SHP77 (cell line): Measurements from ENCODE around the gene UBE2O.

ENCODE experiments used
- DNase-seq, 2 experiments: peaks; one replicate each; lab custom pipeline; 2025; lab: John Stamatoyannopoulos, UW

UBE2O gene

GRCh38 chr17:76467366-76467765 is 14.4 kb upstream of the UBE2O start, which contains the start of gene AANAT:
AANAT (plus strand) TSS chr17:76467603; CDS start chr17:76468747, 1,144 bp downstream.
- no peak for DNase-seq

DNA sequence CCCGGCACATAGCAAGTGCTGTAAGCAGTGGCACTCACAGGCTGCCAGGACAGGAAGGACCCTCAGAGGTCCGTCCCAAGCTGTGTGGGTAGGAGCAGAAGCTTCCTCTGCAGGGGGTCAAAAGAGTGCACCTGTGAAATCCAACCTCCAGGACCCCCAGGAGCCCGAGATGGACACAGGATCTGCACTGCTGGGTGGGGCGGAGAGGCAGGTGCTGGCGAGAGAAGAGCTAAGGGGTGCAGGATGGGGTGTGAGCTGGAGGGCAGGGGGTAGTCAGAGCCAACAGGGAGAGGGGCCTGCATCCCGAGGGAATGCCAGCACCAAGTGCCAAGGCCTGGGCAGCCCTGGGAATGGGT is 13.8 kb upstream of the UBE2O start:
- DNase-seq = no peak

DNA sequence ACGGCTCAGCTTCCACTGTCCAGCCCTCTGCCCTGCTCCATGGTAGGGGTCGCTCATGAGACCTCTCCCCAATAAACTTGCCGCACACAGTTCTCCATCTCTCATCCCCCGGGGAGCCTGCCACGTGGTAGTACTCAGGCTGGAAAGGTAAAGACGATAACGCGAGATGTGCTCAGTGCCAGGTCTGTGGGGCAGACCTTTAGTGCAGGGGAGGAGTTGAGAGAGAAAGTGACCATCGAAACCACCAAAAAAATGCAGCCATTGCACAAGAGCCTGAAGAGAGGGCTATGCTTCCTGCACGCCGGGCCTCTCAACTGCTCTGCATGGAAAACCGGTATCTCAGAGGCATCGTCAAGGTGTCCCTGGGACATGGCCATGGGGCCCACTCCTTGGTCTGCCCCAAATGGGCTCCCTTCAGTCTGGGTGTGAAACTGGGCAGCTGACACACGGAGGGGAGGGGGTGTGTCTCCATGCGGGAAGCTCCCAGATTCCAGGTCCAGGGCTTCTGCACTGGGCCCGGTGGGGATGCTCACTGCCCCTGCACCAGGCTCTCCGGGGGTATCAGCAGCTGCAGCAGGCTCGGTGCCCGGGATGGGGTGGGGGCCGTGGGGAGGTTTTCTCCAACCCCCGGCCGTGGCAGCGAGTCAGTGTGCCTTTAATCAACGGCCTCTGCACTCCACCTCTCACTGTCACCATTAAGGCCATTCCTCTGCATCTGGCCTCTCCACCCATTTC is 9.8 kb upstream of the UBE2O start:
- no peak for DNase-seq

GRCh38 chr17:76461765-76462555 is 9.0 kb upstream of the UBE2O start:
- DNase-seq = no peak

GRCh38 chr17:76459674-76460073 is 6.7 kb upstream of the UBE2O start:
- no peak for DNase-seq

- DNase-seq = peak; percentile 73
These were observed 5.9 kb upstream of the UBE2O start for GRCh38 chr17:76458580-76459490.

DNA sequence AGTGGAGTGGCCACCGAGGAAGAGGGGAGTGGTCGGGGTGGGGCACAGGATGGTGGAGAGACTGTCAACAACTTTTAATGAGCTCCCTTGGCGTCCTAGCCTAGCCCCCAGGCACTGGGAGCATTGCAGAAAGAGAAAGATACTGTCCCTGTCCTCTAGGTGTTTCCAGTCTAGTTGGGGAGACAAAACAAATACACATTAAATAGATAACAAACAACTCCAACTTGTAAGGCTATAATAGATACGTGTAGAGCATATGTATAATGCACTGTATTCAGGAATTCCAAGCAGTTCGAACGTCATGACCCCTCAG is 435 bp upstream of the UBE2O start:
- no peak for DNase-seq

DNA sequence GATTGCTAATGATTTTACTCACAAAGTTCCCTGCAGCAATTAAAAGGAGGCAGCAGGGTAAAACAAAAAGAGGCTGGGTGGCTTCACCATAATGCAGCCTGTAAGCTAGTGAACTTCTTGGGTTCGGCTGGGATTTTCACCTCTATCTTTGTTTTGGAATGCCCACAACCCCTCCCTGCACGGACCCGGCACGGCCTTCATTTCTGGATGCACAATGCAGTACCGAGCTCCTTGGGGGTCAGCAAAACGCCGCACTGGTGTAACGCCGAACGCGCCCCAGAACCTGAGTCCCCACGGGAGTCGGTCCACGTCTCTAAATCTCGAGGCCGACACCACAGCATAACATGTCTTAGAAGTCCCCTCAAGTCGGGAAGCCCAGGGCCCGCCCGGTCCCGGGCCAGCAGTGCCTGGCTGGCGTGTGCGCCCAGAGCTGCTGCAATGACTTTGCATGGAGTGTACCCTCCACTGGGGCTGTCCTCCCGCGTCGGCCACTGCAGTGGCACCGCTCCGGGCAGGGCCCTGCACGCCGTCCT is 759 bp downstream of the UBE2O start:
- no peak for DNase-seq

GRCh38 chr17:76451506-76451905 is 1.4 kb downstream of the UBE2O start:
- DNase-seq = no peak

DNA sequence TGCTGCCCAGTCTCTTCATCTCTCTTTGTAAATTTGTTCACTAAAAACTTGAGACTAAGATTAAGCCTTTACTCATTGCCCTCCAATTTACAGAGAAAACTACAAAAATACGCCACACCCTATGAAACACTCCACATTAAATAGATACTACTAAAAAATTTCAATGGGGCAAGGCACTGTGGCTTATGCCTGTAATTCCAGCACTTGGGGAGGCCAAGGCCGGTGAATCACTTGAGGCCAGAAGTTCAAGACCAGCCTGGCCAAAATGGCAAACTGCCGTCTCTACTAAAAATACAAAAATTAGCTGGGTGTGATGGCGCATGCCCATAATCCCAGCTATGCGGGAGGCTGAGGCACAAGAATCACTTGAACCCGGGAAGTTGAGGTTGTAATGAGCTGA is 3.8 kb downstream of the UBE2O start:
- no peak for DNase-seq

DNA sequence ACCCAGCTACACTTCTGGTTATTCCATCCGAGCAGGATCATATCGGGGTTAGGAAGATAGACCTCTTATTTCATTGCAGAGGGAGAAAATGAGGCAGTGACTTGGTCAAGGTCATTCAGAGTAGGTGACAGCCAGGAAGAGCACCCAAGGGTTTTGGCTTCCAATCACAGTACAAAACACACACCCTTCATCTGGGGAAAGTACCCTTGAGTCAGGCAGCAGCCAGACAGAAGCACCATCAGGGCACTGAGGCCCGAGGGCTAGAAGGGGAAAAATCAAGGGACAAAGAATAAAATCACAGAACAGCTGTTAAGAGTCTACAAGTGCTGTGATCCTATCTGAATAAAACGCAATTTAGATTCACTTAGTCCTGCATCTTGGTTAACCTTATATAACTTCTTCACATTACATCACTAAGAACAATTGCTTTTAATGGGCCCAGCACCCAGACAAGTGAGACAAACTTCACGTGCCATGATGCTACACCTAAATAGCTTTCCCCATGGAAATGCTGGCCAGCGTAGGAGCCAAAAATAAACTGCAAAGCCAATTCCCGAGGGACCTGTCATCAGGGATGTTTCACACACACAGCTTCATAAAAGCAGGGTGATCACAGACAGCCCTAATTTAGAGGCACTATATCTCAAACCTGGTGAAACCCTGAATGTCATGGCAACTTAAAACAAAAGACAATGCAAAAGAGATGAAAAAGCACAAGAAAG is 4.9 kb downstream of the UBE2O start:
- DNase-seq = no peak

GRCh38 chr17:76446449-76447231 is 6.3 kb downstream of the UBE2O start:
- peak in 1 of 2 experiments; percentile 48 for DNase-seq

GRCh38 chr17:76445697-76446448 is 7.1 kb downstream of the UBE2O start:
- DNase-seq = no peak

GRCh38 chr17:76444518-76445311 is 8.2 kb downstream of the UBE2O start:
- no peak for DNase-seq

DNA sequence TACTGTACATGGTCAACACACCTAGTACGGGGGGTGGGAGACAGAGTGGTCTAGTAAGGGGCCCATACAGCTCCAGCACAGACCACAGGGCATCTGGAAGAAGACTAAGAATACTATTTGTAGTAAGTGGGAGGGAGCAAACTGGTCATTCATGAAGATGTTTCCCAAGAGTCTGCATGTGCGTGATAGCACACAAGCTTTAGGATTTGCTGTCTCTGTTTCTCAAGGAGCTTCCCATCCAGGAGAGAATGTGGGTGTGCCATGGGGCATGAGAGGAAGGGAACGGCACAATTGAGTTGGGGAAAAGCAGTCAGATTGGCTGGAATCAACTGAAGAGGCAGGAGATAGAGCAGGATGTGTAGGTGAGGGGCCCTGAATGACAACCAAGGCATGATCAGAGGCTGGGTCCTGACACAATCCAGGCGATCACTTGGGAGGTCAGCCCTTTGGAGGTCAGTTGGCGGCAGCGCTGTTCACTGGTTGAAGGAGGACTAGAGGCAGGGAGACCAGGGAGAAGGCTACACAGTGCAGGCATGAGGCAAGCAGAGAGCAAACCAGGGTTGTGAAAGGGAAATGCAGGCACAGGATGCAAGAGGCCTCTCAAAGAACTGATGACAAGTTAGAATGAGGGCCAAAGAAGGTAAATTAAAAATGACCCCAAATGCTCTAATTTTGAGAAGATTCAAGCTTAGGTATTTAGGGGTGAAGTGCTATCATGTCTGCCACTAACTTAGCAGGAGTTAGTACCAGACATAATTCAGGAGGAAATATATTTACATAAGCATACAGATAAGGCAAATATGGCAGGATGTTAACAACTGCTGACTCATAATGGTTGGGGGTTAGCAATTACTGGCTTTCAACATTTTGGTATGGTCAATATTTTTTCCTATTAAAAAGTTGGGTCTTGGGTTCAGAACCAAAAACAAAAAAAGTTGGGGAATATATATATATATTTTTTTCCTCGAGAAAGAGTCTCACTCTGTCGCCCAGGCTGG is 10.3 kb downstream of the UBE2O start:
- no peak for DNase-seq

GRCh38 chr17:76441686-76442340 is 11.1 kb downstream of the UBE2O start:
- DNase-seq = no peak

- no peak for DNase-seq
These were observed 12.1 kb downstream of the UBE2O start for GRCh38 chr17:76440751-76441362.
